Stimulated activated CD4-positive, alpha-beta T cell treated with anti-CD3 and anti-CD28 coated beads, Interleukin-15, amount 100 ng/mL, for 24 hours (primary cell): ENCODE measurements around the gene TXNDC8.

Experiments used
- DNase-seq: peaks from one replicate; pipeline ENCODE4 v3.0.0-alpha.2; 2020

The TXNDC8 gene

GRCh38 chr9:110276781-110277180 lies 60.9 kb downstream of the TXNDC8 start:
- no peak for DNase-seq

- DNase-seq, result no peak
These were observed 67.3 kb downstream of the TXNDC8 start for GRCh38 chr9:110270211-110270995.

DNA sequence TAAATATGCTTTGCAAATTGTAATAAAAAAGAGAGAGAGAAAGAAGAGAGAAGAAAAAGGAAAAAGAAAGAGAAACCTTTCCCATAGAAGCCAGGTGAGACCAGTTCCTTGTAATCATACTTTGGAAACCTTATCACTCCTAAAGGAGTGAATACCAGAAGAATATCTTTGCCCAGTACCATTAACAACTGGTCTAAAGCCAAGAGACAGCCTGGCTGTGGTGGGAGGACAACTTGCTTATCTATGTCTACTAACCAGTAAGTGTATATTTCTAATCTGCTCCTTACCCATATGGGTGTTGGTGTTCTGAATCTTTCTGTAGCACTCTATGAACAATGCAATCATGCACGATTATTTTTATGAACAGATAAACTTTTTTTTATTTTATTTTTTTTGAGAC lies 70.9 kb downstream of the TXNDC8 start:
- no peak for DNase-seq

DNA sequence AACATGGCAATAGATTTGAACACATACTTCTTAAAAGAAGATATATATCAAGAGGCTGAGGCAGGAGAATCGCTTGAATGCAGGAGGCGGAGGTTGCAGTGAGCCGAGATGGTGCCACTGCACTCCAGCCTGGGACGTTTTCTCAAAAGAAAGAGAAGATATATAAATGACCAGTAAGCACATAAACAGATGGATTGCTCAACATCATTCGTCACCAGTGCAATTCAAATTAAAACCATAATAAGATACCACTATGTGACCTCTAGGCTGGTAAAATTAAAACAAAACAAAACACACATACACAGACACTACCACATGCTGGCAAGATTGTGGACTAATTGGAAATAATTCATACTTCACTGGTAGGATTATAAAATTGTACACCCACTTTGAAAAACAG lies 76.0 kb downstream of the TXNDC8 start:
- no peak for DNase-seq

DNA sequence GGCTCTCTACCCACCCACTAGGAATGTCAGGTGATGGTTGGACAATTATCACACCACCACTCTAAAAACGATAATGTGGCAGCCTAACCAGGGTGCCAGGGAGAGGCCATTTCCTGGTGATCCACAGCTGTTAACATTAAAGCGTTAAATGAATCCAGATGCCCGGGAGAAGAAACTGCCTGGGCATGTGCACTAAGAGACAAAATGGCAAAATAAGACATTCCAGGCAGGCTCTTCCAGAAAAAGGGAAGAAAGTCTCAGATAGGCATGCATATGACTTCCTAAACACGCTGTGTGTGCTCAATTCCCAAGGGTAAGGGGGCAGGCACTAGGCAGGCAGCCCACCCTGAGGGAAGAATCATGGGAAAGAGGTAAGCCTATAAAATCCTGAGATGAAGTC lies 76.8 kb downstream of the TXNDC8 start:
- DNase-seq, result no peak

- DNase-seq, result no peak
These were observed 78.1 kb downstream of the TXNDC8 start for GRCh38 chr9:110259566-110259965.

DNA sequence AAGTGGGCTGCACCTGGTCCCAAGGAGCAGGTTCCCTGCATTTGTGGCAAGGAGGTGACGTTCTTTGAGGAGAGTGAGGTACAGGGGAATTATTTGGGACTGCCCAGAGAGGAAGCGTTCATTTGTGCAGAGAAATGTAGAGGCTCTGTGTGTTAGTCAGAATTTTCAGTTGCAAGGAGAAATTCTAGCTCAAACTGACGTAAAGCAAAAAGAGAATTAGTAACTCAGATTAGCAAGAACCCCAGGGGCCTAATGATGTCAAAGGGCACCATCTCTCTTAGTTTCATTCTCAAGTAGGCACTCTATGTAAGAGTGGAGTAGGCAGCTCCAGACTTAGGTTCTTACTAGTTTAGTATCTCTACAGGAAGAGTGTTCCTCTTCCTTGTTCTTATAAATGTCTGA lies 79.0 kb downstream of the TXNDC8 start:
- DNase-seq, result no peak

DNA sequence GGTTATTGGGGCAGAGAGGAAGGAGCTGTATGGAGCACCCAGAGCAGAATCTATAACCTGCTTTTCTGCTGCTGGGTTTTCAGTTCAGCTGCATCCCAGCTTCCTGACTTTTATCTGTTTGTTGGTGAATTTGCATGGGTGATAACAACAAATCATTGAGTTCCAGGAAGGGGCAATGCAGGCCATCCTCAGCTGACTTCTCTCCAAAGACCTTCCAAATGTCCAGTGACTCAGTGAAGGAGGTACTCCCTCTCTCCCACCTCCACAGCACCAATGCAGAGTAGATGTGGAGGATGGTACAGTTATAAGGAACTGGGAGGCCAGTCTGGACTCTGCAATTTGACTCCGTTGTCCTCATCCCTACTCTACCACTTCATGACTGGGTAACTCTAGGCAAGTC lies 79.7 kb downstream of the TXNDC8 start:
- no peak for DNase-seq

DNA sequence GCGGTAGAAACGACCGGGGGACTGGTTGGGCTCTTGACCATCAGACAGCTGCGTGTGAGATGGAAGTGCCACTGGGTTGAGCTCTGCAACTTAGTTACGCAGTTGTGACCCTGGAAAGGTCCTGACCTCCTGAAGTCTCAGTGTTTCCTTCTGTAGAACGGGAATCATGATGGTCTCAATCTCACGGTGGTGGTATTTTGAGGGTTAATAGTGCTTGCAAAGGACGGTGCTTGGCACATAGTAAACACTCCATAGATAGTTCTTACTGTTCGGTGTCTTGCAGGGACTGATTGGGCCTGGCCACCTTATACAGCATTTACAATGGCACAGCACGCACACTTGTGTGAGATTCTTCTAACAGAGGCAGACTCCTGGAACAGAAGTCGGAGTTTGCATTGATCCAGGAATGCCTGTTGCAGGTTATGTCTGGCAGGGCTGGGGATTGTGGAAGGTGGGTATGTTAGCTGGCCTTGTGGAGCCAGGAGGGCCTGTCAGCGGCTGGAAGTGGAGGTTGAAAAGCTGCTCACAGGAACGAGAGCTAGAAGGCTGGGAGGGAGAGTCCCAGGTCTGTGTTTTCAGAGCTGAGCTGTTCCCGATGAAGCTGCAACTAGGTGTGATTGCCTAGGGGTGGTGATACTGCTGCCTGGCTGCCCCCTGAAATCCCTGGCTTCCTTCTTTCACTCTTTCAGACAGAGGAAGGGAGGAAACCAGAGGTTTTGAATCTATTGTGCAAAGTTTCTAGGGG lies 80.4 kb downstream of the TXNDC8 start:
- DNase-seq, result peak; percentile 22

DNA sequence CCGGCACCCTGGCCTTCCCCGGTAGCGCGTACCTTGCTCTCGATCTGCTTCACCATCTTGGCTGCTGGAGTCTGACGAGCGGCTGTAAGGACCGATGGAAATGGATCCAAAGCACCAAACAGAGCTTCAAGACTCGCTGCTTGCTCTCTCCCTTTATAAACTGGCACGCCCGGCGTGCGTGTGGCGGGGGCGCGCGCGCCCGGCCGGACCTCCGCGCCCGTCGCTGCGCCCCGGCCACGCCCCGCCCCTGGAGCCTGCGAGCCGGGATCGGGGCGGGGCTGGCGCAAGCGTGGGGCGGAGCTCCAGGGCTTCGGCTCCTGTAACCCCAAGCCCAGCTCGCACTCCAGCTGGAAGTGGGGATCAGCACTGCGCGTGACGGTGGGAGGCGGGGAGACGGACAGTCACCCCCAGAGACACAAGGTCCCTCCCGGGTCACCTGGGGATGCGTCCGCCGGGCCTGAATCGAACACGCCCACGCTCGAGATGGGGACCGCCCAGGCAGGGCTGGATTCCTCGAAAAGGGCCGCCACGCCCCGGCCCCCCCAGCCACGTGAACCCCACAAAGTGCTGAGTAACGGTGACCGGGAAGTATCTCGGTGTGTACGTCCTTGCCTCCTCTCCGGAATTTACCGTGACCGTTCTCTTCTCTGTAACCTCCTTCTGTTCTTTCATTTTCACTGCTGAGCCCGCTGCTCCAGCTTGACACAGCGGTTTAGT lies 81.1 kb downstream of the TXNDC8 start, which contains the start of gene TXN:
Gene TXN, minus strand, starts transcription at position 128 of the 717 bp plus-strand sequence. Its CDS starts 72 bp downstream, at position 56.
- DNase-seq, result peak; percentile 95

GRCh38 chr9:110255463-110256379 lies 81.9 kb downstream of the TXNDC8 start:
- DNase-seq, result peak; percentile 79

DNA sequence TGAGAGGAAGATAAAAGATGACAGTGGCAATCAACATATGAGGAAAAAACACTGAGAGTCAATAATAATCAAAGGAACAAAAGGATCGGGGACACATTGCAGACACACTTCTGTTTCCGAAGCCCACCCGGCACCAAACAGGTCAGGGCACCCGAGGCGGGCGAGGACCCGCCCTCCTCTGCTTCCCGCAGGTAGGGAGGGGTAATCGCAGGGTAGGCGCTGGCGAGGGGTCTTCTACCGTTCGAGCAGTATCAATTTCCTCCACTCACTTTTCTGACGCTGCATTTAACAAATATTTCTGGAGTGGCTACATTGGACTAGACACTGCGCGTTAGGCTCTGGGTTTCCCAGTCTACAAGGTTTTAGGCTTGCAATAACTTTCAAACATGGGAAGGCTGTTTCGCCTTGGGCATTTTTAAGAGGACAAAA lies 82.6 kb downstream of the TXNDC8 start:
- no peak for DNase-seq

DNA sequence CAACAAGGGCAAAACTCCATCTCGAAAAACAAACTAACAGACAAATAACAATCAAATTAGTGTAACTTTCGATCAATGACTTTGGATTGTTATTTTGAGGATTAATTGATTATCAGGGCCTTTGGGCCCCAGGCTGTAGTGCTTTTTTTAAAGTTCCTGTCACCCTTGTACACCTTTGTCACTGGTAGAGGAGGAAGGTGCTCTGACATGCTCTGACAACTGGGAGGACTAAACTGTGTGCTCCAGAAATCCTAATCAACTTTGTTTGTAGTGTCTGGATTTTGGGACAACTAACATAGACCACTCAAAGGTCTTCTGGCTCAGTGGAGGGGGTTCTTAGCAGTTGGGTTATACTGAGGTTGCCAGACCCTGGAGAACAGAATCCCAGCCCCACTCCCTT lies 83.2 kb downstream of the TXNDC8 start:
- no peak for DNase-seq
